HG03439 (cell line): ENCODE results near the gene EML3.
A peak's percentile ranks its signal among the peaks of the same experiment; 100 is the strongest.
"Not testable (repeated sequence)": the region's sequence is repeated elsewhere in the genome, so short reads cannot be mapped to it uniquely, and the experiment has no call there.

ENCODE experiments used
- ATAC-seq: cut with Tn5 transposase; IDR thresholded peaks from one replicate; pipeline ENCODE4 v1.9.1; 2021; ENCODE audit warnings: mild to moderate bottlenecking, moderate library complexity; ENCODE audit not compliant: unreplicated experiment

The EML3 gene, protein sequence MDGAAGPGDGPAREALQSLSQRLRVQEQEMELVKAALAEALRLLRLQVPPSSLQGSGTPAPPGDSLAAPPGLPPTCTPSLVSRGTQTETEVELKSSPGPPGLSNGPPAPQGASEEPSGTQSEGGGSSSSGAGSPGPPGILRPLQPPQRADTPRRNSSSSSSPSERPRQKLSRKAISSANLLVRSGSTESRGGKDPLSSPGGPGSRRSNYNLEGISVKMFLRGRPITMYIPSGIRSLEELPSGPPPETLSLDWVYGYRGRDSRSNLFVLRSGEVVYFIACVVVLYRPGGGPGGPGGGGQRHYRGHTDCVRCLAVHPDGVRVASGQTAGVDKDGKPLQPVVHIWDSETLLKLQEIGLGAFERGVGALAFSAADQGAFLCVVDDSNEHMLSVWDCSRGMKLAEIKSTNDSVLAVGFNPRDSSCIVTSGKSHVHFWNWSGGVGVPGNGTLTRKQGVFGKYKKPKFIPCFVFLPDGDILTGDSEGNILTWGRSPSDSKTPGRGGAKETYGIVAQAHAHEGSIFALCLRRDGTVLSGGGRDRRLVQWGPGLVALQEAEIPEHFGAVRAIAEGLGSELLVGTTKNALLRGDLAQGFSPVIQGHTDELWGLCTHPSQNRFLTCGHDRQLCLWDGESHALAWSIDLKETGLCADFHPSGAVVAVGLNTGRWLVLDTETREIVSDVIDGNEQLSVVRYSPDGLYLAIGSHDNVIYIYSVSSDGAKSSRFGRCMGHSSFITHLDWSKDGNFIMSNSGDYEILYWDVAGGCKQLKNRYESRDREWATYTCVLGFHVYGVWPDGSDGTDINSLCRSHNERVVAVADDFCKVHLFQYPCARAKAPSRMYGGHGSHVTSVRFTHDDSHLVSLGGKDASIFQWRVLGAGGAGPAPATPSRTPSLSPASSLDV

DNA sequence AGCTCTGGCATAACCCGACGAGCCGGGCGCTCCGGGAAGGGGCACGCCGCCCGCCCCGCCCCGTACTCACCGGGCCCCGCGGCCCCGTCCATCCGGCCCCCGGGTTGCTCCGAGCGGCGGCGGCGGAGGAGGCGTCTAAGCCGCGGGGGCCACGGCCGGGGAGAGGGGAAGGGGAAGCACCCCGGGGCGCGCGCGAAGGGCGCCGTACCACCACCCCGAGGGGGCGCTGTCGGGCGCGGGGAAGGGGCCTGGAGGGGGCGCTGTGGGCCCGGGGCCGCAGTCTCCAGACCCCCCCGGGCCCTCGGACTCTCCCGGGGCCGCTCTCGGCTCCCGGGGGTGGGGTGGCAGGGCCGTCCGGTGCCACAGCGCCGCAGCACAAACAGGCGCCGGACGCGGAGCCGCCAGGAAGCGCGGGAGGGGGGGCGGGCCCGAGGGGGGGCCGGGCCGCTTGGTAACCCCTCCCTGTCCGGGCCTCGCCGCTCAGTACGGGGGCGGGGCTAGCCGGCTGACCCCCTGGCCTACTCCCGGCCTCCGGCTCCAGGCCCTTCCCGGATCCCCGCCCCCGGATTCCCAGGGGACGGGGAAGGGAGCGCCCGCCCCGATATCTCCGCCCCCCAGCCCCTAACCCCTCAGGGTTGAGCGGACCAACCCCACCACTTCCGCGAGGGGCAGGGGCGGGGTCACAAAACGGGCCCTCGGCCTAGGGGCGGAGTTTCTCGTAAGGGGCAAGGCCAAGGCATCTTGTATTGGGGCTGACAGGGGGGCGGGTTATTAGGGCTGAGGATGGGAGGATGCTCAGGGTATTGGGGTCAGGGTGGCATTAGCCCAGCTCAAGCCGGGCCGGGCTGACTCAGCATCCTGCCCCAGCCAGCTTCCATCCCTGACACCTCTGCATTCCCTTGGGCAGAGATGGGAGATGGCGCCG is at the start of gene EML3, which contains the start of gene ROM1:
TSS of gene EML3 (minus strand) at position 410 of the 925 bp plus-strand sequence. CDS start at position 92, 318 bp downstream.
TSS of gene ROM1 (plus strand) at position 892 of the 925 bp plus-strand sequence. CDS start at position 917, 25 bp downstream.
- ATAC-seq: peak; percentile 62

DNA sequence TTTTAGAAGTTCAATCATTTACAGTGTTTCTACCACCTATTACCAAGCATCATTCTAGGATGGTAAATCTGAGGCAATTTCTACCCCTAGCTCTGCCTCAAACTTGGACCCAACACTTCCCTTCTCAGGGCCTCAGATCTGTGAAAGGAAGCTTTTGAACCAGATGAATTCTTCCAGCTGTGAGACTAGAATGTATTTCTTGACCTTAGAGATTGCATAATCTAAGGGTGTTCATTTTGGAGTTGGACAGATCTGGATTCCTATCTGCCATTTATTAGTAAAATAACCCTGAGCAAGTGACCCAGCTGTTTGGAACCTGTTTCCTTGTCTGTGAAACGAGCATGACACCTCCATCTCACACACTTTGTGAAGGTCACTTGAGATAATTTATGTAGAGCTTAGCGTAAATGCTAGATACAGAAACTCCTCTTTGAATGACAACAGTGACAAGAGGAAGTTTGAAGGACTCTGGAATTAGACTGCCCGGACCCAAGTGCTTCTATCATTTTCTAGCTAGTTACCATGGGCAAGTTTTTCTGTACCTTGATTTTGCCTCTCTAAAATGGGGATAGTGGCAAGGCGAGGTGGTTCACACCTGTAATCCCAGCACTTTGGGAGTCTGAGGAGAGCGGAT is 44.3 kb upstream of the EML3 start:
- no peak for ATAC-seq

DNA sequence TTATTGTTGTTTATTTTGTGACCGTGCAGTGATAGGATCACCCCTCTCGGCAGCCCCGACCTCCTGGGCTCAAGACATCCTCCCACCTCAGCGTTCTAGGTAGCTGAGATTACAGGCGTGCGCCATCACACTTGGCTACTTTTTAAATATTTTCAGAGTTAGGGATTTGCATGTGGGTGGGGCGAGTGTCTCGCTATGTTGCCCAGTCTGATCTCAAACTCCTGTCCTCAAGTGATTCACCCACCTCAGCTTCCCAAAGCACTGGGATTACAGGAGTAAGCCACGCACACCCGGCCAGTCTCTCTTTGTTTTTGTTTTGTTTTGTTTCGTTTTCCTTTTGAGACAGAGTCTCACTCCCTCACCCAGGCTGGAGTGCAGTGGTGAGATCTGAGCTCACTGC is 41.7 kb upstream of the EML3 start:
- no peak for ATAC-seq

DNA sequence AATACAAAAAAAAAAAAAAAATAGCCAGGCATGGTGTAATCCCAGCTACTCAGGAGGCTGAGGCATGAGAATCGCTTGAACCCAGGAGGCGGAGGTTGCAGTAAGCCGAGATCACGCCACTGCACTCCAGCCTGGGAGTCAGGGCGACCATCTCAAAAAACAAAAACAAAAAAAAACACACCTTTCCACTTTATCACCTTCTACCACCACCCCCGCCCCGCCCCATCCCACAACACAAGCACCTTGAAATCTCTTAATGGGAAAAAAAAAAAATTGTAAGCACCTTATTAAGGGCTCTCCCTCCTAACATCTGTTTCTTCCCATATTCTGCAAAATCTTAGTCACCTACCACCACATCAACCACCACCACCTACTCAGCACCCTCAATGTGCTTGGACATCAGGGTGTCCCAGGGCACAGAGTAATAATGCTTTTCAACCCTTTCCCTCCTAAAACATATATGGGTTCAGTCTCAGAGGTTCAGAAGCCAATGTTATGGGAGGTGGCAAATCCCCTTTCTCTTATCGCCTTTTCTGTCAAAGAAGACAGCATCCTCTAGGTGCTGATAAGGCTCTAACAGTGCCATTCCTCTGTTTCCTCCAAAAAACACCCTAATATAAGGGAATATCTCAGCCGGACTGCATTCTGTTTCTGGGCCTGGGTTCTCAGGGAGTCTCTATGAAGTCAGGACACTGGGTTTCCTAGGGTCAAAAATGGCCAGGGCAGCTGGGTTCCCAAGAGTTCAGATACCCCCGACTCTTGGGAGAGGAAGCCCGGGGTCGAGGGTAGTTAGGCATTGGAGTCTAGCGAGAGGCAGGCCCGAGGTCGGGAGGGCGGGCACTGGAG is 39.8 kb upstream of the EML3 start:
- ATAC-seq: peak; percentile 22

DNA sequence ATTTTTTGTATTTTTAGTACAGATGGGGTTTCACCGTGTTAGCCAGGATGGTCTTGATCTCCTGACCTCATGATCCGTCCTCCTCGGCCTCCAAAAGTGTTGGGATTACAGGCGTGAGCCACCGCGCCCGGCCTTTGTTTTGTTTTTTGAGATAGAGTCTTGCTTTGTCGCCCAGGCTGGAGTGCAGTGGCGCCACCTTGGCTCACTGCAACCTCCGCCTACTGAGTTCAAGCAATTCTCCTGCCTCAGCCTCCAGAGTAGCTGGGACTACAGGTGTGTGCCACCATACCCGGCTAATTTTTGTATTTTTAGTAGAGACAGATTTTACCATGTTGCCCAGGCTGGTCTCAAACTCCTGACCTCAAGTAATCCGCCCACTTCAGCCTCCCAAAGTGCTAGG is 37.7 kb upstream of the EML3 start:
- not testable (repeated sequence) for ATAC-seq

DNA sequence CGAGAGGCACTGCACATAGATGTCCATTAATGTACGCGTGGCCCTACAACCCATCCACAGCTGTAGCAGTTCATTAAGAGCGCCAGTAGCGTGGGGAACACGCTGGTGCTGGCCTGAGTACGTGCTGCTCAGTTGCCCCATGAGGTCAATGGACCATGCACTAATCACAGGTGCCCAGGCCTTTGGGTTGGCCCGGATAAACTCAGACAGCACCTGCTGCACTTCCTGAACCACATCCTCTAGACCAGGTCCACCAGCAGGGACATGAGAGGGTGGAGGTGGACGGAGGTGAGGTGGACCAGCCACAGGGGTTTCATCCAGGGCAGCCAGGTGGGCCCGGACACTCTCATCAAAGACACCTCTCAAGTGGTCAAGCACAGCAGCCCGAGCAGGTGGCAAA is 36.9 kb upstream of the EML3 start:
- ATAC-seq: no peak

DNA sequence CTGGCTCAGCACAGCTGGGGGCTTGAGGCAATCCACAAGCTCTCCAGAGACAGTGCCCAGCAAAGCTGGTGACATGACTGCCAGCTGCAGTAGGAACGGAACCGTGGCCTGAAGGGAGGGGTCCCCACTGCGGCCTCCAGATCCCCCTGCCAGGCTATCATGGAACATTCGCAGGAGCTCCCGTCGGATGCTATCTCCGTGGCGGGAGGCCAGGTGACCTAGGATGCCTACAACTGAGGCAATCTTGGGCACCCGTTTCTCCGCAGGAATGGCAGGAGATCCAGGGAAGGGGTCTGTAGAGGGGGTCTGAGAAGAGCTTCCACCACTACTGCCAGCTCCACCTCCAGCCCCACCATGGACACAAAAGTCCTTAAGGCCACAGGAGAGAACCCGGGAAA is 36.4 kb upstream of the EML3 start:
- no peak for ATAC-seq

DNA sequence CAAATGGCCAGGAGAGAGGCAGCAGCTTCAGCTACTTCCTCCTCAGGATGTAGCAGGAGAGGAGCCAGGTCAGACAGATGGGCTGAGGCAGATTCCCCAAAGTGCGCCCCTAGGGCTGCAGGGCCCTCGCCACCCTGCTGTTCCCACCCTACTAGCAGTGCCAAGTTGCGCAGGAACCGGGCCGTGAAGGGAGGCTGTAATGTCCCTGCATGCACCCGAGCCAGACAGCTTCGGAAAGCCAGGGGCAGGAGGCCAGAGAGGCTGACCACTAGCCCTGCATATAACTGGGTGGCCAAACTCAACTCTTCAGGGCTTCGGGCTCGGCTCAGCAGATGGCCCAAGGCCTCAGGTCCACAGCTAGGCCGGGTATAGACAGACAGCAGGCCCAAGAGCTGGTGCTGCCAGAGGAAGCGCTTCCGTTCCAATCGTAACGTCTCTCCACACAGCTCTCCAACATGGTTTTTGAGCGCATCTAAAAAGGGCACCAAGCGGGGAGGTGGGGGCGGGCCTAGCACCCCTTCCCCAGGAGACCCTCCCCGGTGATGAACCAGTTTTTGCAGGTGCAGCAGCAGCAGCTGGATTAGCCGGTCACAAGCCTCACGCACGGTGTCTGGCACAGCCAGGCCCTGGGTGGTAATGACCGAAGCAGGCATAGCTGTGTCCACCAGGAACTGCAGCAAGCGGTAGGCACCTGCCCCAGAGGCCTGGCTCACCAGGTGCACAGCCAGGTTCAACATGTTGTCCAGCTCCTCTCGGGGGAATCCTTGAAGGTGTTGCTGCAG is 35.8 kb upstream of the EML3 start:
- no peak for ATAC-seq

DNA sequence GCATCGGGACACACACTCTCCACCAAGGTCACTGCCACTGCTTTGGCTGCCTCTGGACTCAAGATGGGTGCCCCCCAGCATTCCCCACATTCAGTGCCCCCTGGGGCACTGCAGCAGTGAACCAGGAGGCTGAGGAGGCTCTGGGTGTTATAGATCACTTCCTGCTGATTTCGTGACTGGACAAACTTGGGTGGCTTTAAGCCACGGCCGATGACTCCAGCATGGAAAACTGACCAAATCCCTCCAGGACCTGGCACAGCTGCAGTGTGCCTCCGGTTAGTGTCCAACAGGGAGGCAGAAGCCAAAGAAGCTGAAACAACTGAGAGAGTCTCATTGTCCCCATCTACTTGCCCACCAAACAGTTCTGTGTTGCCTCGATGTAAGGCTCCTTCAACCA is 35.0 kb upstream of the EML3 start:
- ATAC-seq: no peak

DNA sequence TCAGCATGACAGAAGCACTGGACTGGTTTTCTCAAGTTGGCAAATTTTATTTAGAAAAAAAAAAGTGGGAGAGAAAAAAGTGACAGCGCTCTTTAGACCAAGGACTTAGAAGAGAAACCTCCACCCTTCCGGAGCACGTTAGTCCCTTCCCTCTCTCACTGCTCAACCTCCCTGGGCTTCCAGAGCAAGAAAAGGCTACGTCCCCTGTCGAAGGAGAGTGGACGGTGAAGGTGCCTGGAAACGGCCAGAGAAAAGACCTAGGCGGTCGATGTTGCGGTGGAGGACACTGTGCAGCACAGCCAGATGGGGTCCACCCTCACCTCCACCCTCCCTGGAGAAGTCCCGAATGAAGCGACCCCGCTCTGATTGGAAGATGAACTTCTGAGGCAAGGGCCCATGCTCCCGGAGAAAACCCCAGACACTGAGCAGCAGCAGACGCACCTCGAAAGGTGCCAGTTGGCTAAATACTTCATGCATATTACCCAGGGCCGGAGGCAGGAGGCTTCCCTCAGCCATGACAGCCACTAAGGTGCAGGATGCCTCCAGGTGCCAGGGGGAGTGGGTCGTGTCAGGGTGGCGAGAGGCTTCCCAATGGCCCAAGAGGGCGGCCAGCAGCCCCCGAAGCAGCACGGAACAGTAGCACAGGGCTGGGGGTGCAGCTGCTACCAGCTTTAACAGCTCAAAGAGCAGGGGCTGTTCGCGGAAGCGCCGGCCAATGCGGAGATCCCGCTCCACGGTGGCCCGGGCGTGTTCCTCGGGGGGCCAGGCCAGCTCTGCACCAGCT is 34.4 kb upstream of the EML3 start:
- ATAC-seq: no peak

DNA sequence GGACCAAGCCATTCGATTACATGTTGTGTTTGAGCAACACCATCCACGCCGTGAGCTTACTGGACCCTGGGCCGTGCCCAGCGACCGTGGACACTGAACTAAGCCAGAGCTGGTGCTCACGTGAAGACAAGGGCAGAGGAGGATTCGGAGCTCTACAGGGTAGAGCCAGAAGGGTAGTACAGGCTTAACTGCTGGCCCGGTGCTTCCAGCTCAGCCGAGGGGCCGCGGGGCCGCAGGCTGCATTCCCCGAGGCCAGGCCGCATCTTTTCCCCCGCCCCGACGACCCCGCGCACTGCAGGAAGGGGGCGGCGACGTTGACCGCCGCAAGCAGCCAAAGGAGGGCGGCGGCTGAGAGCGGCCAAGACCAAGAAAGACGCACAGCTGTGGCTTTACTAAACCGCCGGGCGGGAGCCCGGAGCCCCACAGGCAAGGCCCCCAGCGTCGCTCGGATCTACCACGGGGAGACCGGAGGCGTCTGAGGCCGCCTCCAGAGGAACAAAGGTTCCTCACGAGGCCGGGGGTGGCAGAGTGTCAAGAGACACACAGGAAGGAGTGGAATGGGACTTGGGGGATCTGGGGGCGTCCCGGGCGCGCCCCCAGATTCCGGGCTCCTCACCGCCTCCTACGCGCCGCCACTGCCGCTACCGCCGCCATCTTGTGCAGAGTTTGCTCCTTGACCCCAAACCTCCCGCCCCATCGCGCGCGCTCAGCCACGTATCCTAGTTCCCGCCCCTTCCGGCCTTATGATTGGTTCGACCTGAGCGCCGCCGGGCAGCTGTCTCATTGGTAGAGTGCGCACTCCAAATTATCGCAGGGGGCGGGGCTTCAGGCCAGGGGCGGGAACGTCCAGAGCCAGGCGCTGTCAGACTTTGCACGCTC is 33.6 kb upstream of the EML3 start, which contains the start of gene GANAB:
TSS of gene GANAB (minus strand) at position 668 of the 879 bp plus-strand sequence. CDS start at position 654, 14 bp downstream.
- ATAC-seq: peak; percentile 92

DNA sequence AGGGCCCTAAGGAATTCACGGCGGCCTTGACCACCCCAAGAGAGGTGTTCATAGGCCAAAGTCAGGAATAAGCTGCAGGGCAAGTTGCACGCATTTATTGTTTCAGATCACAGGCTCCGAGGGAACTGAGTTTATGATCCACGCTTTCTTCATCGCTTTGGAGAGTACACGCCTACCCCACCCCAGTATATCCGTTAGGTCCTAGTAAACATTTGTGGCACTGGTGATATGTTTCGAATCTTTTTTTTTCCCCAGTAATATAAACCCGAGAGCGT is 33.0 kb upstream of the EML3 start:
- no peak for ATAC-seq

DNA sequence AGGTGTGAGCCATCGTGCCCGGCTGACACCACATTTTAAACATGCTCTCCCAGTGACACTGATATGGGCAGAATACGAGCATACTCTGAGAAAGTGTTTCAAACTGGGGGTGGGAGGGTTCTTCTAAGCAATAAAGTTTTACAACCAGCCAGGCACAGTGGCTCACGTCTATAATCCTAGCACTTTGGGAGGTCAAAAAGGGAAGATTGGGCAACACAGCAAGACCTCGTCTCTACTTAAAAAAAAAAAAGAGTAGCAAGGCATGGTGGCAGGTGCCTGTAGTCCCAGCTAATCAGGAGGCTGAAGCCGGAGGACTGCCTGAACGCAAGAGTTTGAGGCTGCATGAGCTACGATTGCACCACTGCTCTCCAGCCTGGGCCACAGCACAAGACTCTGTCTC is 31.6 kb upstream of the EML3 start:
- ATAC-seq: no peak

DNA sequence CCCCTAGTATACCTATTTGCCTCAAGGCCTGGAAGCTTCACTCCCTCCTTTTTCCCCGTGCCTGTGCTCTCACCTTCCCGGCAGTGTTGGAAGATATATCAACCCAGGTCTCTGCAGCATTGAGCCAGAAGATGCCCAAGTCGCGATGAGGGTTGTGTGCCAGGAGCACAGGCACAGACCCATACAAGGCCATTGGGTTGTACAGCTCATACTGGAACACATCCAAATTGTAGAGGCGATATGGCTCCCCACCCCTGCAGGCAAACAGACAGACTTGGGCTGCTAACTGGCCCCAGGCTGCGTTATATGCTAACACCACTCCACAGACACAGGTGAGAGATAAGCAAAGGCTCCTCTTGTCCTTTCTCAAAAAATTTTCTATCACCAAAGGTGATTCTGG is 19.9 kb upstream of the EML3 start:
- no peak for ATAC-seq

DNA sequence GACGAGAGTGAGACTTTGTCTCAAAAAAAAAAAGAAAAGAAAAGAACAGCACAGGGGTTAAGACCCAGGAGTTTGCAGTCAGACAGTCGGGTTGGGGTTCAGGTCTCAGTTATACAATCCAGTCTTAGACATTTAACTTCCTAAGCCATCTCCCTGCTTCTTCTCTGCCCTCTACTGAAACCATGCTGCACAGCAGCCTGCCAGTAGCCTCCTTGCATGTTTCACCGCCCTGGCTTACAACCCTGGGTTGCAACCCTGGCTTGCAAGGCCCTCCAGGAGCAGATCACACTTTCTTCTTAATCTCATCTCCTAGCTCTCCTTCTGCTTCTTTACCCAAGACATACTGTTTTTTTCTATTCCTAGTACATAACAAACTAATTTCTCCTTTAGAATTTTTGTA is 15.1 kb upstream of the EML3 start:
- ATAC-seq: no peak

DNA sequence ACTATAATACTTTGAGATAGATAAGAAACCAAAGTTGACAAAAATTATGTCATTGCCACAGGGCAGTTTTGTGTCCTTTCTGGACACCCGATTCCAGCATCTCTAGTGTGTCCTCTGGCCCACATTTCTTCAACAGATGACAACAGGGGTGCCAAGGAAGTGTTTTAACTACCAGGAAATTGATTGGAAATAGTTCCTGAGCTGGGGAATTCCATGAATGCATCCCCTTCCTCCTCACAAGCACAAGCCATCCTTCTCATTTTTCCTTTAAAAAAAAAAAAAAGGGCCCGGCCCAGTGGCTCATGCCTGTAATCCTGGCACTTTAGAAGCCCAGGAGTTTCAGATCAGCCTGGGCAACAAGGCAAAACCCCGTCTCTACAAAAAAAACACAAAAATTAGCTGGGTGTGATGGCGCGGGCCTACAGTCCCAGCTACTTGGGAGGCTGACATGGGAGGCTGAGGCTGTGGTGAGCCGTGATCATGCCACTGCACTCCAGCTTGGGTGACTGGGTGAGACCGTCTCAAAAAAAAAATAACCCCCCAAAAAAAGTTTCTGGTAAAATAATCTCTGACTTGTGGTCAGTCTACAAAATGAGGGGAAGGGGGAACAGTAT is 10.0 kb upstream of the EML3 start:
- no peak for ATAC-seq
